ENCODE measurements around the gene C2orf68. TPM values are rescaled to one million over a fixed set of nuclear protein-coding genes. Genes with fewer than 3 reads are reported as not detected.

C2orf68 gene
- total RNA-seq, 1 donor from 2014 or later = 67.1 TPM

GRCh38 chr2:85588236-85588635 is 23.6 kb downstream of the C2orf68 start:
- H3K36me3 Mint-ChIP-seq (ENCODE audit: insufficient read depth) = peaks cover 3% of the 10 kb centered on the region
- H3K27me3 Mint-ChIP-seq = no peaks in the 10 kb centered on the region
- DNase-seq (ENCODE audit: low spot score, unreplicated experiment) = no peak
- H3K4me1 Mint-ChIP-seq (ENCODE audit: low read depth) = peaks cover 26% of the 10 kb centered on the region
- no peak overlapping the region for H3K27ac Mint-ChIP-seq
- H3K4me3 Mint-ChIP-seq (ENCODE audit: low read depth) = no peak overlapping the region
- no peak for TF ChIP-seq CTCF (IDR thresholded peaks at IDR 0.05; ENCODE audit: unreplicated experiment)
- H3K9me3 Mint-ChIP-seq (ENCODE audit: low read depth) = no peaks in the 10 kb centered on the region

- TF ChIP-seq CTCF (IDR thresholded peaks at IDR 0.05; ENCODE audit: unreplicated experiment) = no peak
- Mint-ChIP-seq H3K27me3 (no peaks in the 10 kb centered on the region), H3K27ac (no peak overlapping the region), H3K4me3 (ENCODE audit: low read depth) (no peak overlapping the region), H3K9me3 (ENCODE audit: low read depth) (no peaks in the 10 kb centered on the region), H3K4me1 (ENCODE audit: low read depth) (peaks cover 24% of the 10 kb centered on the region), H3K36me3 (ENCODE audit: insufficient read depth) (peaks cover 13% of the 10 kb centered on the region)
- DNase-seq (ENCODE audit: low spot score, unreplicated experiment) = no peak
Observed at GRCh38 chr2:85585781-85586105, 26.1 kb downstream of the C2orf68 start.

- peak overlapping the region; percentile 88 for H3K27ac Mint-ChIP-seq
- DNase-seq (ENCODE audit: low spot score, unreplicated experiment) = no peak
- H3K4me3 Mint-ChIP-seq (ENCODE audit: low read depth) = no peak overlapping the region
- H3K4me1 Mint-ChIP-seq (ENCODE audit: low read depth) = peaks cover 18% of the 10 kb centered on the region
- TF ChIP-seq CTCF (IDR thresholded peaks at IDR 0.05; ENCODE audit: unreplicated experiment) = no peak
- H3K36me3 Mint-ChIP-seq (ENCODE audit: insufficient read depth) = peaks cover 13% of the 10 kb centered on the region
- no peaks in the 10 kb centered on the region for H3K27me3 Mint-ChIP-seq
- no peaks in the 10 kb centered on the region for H3K9me3 Mint-ChIP-seq (ENCODE audit: low read depth)
Observed at GRCh38 chr2:85584857-85585780, 26.7 kb downstream of the C2orf68 start.

GRCh38 chr2:85584354-85584856 is 27.5 kb downstream of the C2orf68 start, which contains the start of gene VAMP5:
VAMP5 (plus strand) TSS chr2:85584431; CDS start chr2:85584491, 60 bp downstream.
- DNase-seq (ENCODE audit: low spot score, unreplicated experiment) = no peak
- Mint-ChIP-seq H3K27ac (peak within 1 kb of the TSS; percentile 88), H3K4me1 (ENCODE audit: low read depth) (peaks cover 16% of the 10 kb centered on the region), H3K4me3 (ENCODE audit: low read depth) (no peak within 1 kb of the TSS), H3K36me3 (ENCODE audit: insufficient read depth) (peaks cover 13% of the 10 kb centered on the region), H3K27me3 (no peaks in the 10 kb centered on the region), H3K9me3 (ENCODE audit: low read depth) (no peaks in the 10 kb centered on the region)
- no peak for TF ChIP-seq CTCF (IDR thresholded peaks at IDR 0.05; ENCODE audit: unreplicated experiment)

GRCh38 chr2:85583667-85584353 is 28.1 kb downstream of the C2orf68 start:
- no peak for DNase-seq (ENCODE audit: low spot score, unreplicated experiment)
- no peaks in the 10 kb centered on the region for H3K9me3 Mint-ChIP-seq (ENCODE audit: low read depth)
- no peak overlapping the region for H3K4me3 Mint-ChIP-seq (ENCODE audit: low read depth)
- peaks cover 22% of the 10 kb centered on the region for H3K4me1 Mint-ChIP-seq (ENCODE audit: low read depth)
- no peak for TF ChIP-seq CTCF (IDR thresholded peaks at IDR 0.05; ENCODE audit: unreplicated experiment)
- H3K36me3 Mint-ChIP-seq (ENCODE audit: insufficient read depth) = peaks cover 14% of the 10 kb centered on the region
- no peaks in the 10 kb centered on the region for H3K27me3 Mint-ChIP-seq
- peak overlapping the region; percentile 67 for H3K27ac Mint-ChIP-seq
